Uterus (tissue), 2 donors: ENCODE measurements around the gene UCK2.

ENCODE experiments used
- POLR2A ChIP-seq, 2 donors: fragments of 450-650 bp; IDR thresholded peaks; one replicate each; pipeline ENCODE4 v1.6.1; 2016; ENCODE audit warnings: antibody characterized with exemption in 2 of 2, mild to moderate bottlenecking in 1 of 2, moderate library complexity in 1 of 2
- TF ChIP-seq, protein P1 (sequence below), 4 experiments: fragments of 200-600 bp in 2 of 4; fragments of 450-650 bp in 2 of 4; sonication (generic) in 2 of 4; IDR thresholded peaks; one replicate each; pipeline ENCODE4 v1.5.1; 2016 to 2019; ENCODE audit warnings: antibody characterized with exemption in 4 of 4, mild to moderate bottlenecking in 2 of 4, moderate library complexity in 1 of 4

DNA sequence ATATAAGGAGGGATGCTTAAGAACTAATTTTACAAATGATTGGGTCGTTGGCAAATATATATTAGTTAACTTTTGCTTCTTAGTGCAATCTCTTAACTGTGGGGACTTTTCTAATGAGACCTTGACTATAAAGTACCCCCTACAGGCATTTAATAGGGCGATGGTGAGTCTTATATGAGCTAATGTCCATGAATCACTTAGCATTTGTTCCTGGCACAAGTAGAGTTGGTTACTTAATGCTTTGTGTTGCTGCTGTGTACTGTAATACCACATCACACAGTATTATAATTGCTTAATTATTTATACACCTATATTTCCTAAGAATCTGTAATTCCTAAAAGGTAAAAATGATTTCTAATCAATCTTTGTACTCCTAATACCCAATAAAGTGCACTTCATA is 33.5 kb upstream of the UCK2 start:
- TF ChIP-seq, protein P1, sequence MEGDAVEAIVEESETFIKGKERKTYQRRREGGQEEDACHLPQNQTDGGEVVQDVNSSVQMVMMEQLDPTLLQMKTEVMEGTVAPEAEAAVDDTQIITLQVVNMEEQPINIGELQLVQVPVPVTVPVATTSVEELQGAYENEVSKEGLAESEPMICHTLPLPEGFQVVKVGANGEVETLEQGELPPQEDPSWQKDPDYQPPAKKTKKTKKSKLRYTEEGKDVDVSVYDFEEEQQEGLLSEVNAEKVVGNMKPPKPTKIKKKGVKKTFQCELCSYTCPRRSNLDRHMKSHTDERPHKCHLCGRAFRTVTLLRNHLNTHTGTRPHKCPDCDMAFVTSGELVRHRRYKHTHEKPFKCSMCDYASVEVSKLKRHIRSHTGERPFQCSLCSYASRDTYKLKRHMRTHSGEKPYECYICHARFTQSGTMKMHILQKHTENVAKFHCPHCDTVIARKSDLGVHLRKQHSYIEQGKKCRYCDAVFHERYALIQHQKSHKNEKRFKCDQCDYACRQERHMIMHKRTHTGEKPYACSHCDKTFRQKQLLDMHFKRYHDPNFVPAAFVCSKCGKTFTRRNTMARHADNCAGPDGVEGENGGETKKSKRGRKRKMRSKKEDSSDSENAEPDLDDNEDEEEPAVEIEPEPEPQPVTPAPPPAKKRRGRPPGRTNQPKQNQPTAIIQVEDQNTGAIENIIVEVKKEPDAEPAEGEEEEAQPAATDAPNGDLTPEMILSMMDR (IDR thresholded peaks at IDR 0.05): no peak
- TF ChIP-seq POLR2A (IDR thresholded peaks at IDR 0.05): no peak
